H9 (cell line): ENCODE results near the gene AKT1. TPM values are rescaled to one million over a fixed set of nuclear protein-coding genes. Genes with fewer than 3 reads are reported as not detected.

Experiments used
- DNase-seq: peaks from one replicate; pipeline ENCODE4 v3.0.0-alpha.2; 2017
- H2AFZ ChIP-seq: one replicate; pipeline ENCODE4 v1.6.1; 2013; ENCODE audit warnings: mild to moderate bottlenecking, low read length, control low read depth, moderate library complexity
- H2AK5ac ChIP-seq: 2 replicates; pipeline ENCODE4 v1.6.1; 2013; ENCODE audit warnings: low read length, control low read depth, mixed read lengths; ENCODE audit not compliant: insufficient read length
- H2BK120ac ChIP-seq: one replicate; pipeline ENCODE4 v1.6.1; 2013; ENCODE audit warnings: low read depth, mild to moderate bottlenecking, low read length, control low read depth, inconsistent platforms; ENCODE audit not compliant: poor library complexity, severe bottlenecking
- H2BK12ac ChIP-seq: 2 replicates; pipeline ENCODE4 v1.6.1; 2013; ENCODE audit warnings: low read length, control low read depth, mixed read lengths, low read depth; ENCODE audit not compliant: insufficient read length
- H2BK15ac ChIP-seq: 2 replicates; pipeline ENCODE4 v1.6.1; 2013; ENCODE audit warnings: low read depth, low read length, control low read depth
- H2BK20ac ChIP-seq: one replicate; pipeline ENCODE4 v1.6.1; 2013; ENCODE audit warnings: low read depth, mild to moderate bottlenecking, low read length, control low read depth, inconsistent platforms; ENCODE audit not compliant: poor library complexity, severe bottlenecking
- H2BK5ac ChIP-seq: 2 replicates; pipeline ENCODE4 v1.6.1; 2013; ENCODE audit warnings: low read length, control low read depth, mixed read lengths; ENCODE audit not compliant: insufficient read length
- H3K14ac ChIP-seq: 2 replicates; pipeline ENCODE4 v1.6.1; 2013; ENCODE audit warnings: low read length, control low read depth; ENCODE audit not compliant: insufficient read depth
- H3K18ac ChIP-seq: 2 replicates; pipeline ENCODE4 v1.6.1; 2013; ENCODE audit warnings: low read depth, mild to moderate bottlenecking, mixed read lengths, low read length, control low read depth; ENCODE audit not compliant: insufficient read length
- H3K23ac ChIP-seq: 2 replicates; pipeline ENCODE4 v1.6.1; 2013; ENCODE audit warnings: low read length, control low read depth, mixed read lengths, low read depth; ENCODE audit not compliant: insufficient read length
- H3K23me2 ChIP-seq: 2 replicates; pipeline ENCODE4 v1.6.1; 2013; ENCODE audit warnings: low read depth, mild to moderate bottlenecking, mixed read lengths, low read length, control low read depth; ENCODE audit not compliant: insufficient read length, poor library complexity, severe bottlenecking
- H3K27ac ChIP-seq: 2 replicates; pipeline ENCODE4 v1.5.1; 2013; ENCODE audit warnings: low read length, control low read depth, mixed read lengths, low read depth; ENCODE audit not compliant: insufficient read length
- H3K27me3 ChIP-seq: 2 replicates; pipeline ENCODE4 v1.6.1; 2013; ENCODE audit warnings: low read length, control low read depth, inconsistent platforms; ENCODE audit not compliant: insufficient read depth
- H3K4ac ChIP-seq: 2 replicates; pipeline ENCODE4 v1.6.1; 2013; ENCODE audit warnings: low read depth, mild to moderate bottlenecking, control low read depth, inconsistent platforms, low read length, moderate library complexity
- H3K4me1 ChIP-seq: 2 replicates; pipeline ENCODE4 v1.6.1; 2013; ENCODE audit warnings: low read length, control low read depth, inconsistent platforms; ENCODE audit not compliant: insufficient read depth
- H3K4me2 ChIP-seq: 2 replicates; pipeline ENCODE4 v1.6.1; 2013; ENCODE audit warnings: low read length, control low read depth, mixed read lengths; ENCODE audit not compliant: insufficient read length, insufficient read depth
- H3K56ac ChIP-seq: 2 replicates; pipeline ENCODE4 v1.6.1; 2013; ENCODE audit warnings: low read depth, mild to moderate bottlenecking, mixed read lengths, low read length, control low read depth; ENCODE audit not compliant: insufficient read length
- H3K79me1 ChIP-seq: 2 replicates; pipeline ENCODE4 v1.6.1; 2013; ENCODE audit warnings: low read depth, mild to moderate bottlenecking, moderate library complexity, low read length, control low read depth, inconsistent platforms; ENCODE audit not compliant: insufficient read depth, poor library complexity, severe bottlenecking
- H3K79me2 ChIP-seq: 2 replicates; pipeline ENCODE4 v1.6.1; 2013; ENCODE audit warnings: low read length, control low read depth, inconsistent platforms; ENCODE audit not compliant: insufficient read depth
- H3K9ac ChIP-seq: 2 replicates; pipeline ENCODE4 v1.6.1; 2013; ENCODE audit warnings: low read length, control low read depth, mixed read lengths; ENCODE audit not compliant: insufficient read length; ENCODE audit errors: extremely low read depth
- H3K9me3 ChIP-seq: one replicate; pipeline ENCODE4 v1.6.1; 2013; ENCODE audit warnings: low read depth, low read length, inconsistent platforms; ENCODE audit not compliant: control insufficient read depth
- H3T11ph ChIP-seq: one replicate; pipeline ENCODE4 v1.6.1; 2013; ENCODE audit warnings: mild to moderate bottlenecking, low read length, control low read depth, inconsistent platforms
- H4K20me1 ChIP-seq: one replicate; pipeline ENCODE4 v1.6.1; 2013; ENCODE audit not compliant: control insufficient read depth, insufficient read length, insufficient read depth
- H4K5ac ChIP-seq: 2 replicates; pipeline ENCODE4 v1.6.1; 2013; ENCODE audit warnings: low read depth, mild to moderate bottlenecking, mixed read lengths, low read length, control low read depth; ENCODE audit not compliant: insufficient read length
- H4K8ac ChIP-seq: replicated peaks from 2 replicates; pipeline ENCODE4 v1.6.1; 2013; ENCODE audit warnings: low read length, control low read depth, mixed read lengths, low read depth; ENCODE audit not compliant: insufficient read length
- H4K91ac ChIP-seq: 2 replicates; pipeline ENCODE4 v1.6.1; 2013; ENCODE audit warnings: low read depth, mild to moderate bottlenecking, moderate library complexity, mixed read lengths, low read length, control low read depth; ENCODE audit not compliant: insufficient read length
- H3K27ac Mint-ChIP-seq, 3 experiments: 2 replicates in 2 of 3; 3 replicates in 1 of 3; pipeline ENCODE4 v1.8.0; 2020 to 2021; ENCODE audit warnings: mixed read lengths in 3 of 3, mild to moderate bottlenecking in 1 of 3, moderate library complexity in 1 of 3
- H3K27me3 Mint-ChIP-seq: 2 replicates; pipeline ENCODE4 v1.8.0; 2021; ENCODE audit warnings: low read depth, mild to moderate bottlenecking, moderate library complexity, mixed read lengths
- H3K36me3 Mint-ChIP-seq, 3 experiments: 2 replicates in 2 of 3; 3 replicates in 1 of 3; pipeline ENCODE4 v1.8.0; 2020 to 2021; ENCODE audit warnings: low read depth in 3 of 3, mixed read lengths in 3 of 3; ENCODE audit not compliant: insufficient read depth in 1 of 3
- H3K4me1 Mint-ChIP-seq, 2 experiments: 2 replicates each; pipeline ENCODE4 v1.8.0; 2020; ENCODE audit warnings: mixed read lengths in 2 of 2
- H3K4me3 Mint-ChIP-seq, 2 experiments: 2 replicates in 1 of 2; 3 replicates in 1 of 2; pipeline ENCODE4 v1.8.0; 2020 to 2021; ENCODE audit warnings: mild to moderate bottlenecking in 2 of 2, mixed read lengths in 2 of 2, moderate library complexity in 1 of 2
- H3K9me3 Mint-ChIP-seq, 2 experiments: 2 replicates in 1 of 2; 3 replicates in 1 of 2; pipeline ENCODE4 v1.8.0; 2020; ENCODE audit warnings: mild to moderate bottlenecking in 2 of 2, mixed read lengths in 2 of 2, moderate library complexity in 1 of 2
- WGBS: extraction: QIAGEN DNeasy Blood & Tissue Kit; methylation state at CpG from one replicate; pipeline ENCODE4 v1.1.7; 2013; ENCODE audit warnings: missing lambda C conversion rate, low lambda C conversion rate, mixed read lengths; ENCODE audit not compliant: insufficient read length; ENCODE audit errors: extremely low coverage; 5-methylcytosine and 5-hydroxymethylcytosine counted together
- total RNA-seq: library from RNA; stranded (reverse); gene quantifications from 2 replicates; pipeline ENCODE4 v1.2.1, GENCODE V29; 2021
- TF ChIP-seq, protein P1 (sequence below): fragments of 200-600 bp; sonication (generic); conservative IDR thresholded peaks from 3 replicates; pipeline ENCODE4 v1.8.0; 2021; ENCODE audit warnings: antibody characterized with exemption, mild to moderate bottlenecking

The AKT1 gene
- total RNA-seq, 1 experiment from 2014 or later = 101 TPM

DNA sequence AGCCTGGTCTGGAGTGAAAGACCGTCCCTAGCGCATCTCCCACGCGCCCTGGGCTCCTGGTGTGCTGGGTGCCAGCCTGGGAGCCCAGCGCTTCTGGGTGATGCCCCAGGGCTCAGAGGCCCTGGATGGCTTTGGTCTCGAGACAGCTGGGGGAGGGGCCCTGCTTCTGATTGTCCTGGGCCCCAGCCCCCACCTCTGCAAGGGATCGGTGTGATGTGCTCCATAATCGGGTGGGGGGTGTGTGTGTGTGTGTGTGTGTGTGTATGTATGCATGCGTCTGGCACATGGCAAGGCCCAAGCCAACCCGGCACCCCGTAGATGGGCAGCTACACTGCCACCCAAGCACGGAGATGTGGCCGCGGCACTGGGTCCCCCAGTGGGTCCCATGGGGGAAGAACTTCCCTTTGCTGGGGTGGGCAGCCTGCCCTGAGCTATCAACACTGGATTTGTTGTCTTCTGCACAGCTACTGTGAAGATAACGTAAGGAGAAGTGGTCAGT, 8.4 kb upstream of the AKT1 start:
- Histone ChIP-seq H4K20me1 (no peaks in the 10 kb centered on the region), H3K18ac (no peak overlapping the region), H3K14ac (no peak overlapping the region), H3K79me2 (no peaks in the 10 kb centered on the region), H3K27me3 (peaks cover 16% of the 10 kb centered on the region; the same call in 1 of the 2 replicates), H3K4me1 (no peaks in the 10 kb centered on the region; the same call in 1 of the 2 replicates), H2AK5ac (no peak overlapping the region), H2BK120ac (no peak overlapping the region), H2BK5ac (no peak overlapping the region), H3K79me1 (no peaks in the 10 kb centered on the region), H4K91ac (no peak overlapping the region), H4K8ac (no peak overlapping the region), H2AFZ (no peak overlapping the region), H3K23me2 (peaks cover 13% of the 10 kb centered on the region), H2BK12ac (no peak overlapping the region), H3K4ac (no peak overlapping the region), H3K27ac (no peak overlapping the region), H3K4me2 (no peak overlapping the region), H3T11ph (no peak overlapping the region), H3K23ac (no peak overlapping the region), H2BK15ac (no peak overlapping the region), H3K56ac (no peak overlapping the region), H2BK20ac (no peak overlapping the region), H3K9ac (no peak overlapping the region), H3K9me3 (no peaks in the 10 kb centered on the region), H4K5ac (no peak overlapping the region)
- TF ChIP-seq, protein P1, sequence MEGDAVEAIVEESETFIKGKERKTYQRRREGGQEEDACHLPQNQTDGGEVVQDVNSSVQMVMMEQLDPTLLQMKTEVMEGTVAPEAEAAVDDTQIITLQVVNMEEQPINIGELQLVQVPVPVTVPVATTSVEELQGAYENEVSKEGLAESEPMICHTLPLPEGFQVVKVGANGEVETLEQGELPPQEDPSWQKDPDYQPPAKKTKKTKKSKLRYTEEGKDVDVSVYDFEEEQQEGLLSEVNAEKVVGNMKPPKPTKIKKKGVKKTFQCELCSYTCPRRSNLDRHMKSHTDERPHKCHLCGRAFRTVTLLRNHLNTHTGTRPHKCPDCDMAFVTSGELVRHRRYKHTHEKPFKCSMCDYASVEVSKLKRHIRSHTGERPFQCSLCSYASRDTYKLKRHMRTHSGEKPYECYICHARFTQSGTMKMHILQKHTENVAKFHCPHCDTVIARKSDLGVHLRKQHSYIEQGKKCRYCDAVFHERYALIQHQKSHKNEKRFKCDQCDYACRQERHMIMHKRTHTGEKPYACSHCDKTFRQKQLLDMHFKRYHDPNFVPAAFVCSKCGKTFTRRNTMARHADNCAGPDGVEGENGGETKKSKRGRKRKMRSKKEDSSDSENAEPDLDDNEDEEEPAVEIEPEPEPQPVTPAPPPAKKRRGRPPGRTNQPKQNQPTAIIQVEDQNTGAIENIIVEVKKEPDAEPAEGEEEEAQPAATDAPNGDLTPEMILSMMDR = no peak
- H3K36me3 Mint-ChIP-seq = peaks cover 0 to 4% (median 0%) of the 10 kb centered on the region in 3 experiments; a peak in 3 of 7 replicates
- H3K9me3 Mint-ChIP-seq = peaks cover 4 to 5% of the 10 kb centered on the region in 2 experiments; a peak in 4 of 5 replicates
- no peak overlapping the region; a peak in 1 of 5 replicates for H3K4me3 Mint-ChIP-seq
- peaks cover 9 to 12% of the 10 kb centered on the region in 2 experiments for H3K4me1 Mint-ChIP-seq
- no peak overlapping the region for H3K27ac Mint-ChIP-seq
- H3K27me3 Mint-ChIP-seq = peaks cover 53% of the 10 kb centered on the region
- no peak for DNase-seq
- WGBS = no CpG with 5 or more reads among the region's 15 CpGs
